B cell (primary cell): Measurements from ENCODE around the gene POLD1. TPM values are rescaled to one million over a fixed set of nuclear protein-coding genes. Genes with fewer than 3 reads are reported as not detected.
"Not testable (repeated sequence)": the region's sequence is repeated elsewhere in the genome, so short reads cannot be mapped to it uniquely, and the experiment has no call there.

ENCODE experiments used
- ATAC-seq: fragments of 200-7000 bp; cut with Tn5 transposase; one replicate; pipeline ENCODE4 v1.10.0; 2021; ENCODE audit warnings: low read depth, mild to moderate bottlenecking, moderate number of reproducible peaks, moderate library complexity
- CTCF ChIA-PET: fragments of 350-600 bp; sonication (Branson Sonifier 250); formaldehyde crosslinking; loops from one replicate; lab custom pipeline; 2021; ENCODE audit warnings: antibody characterized with exemption, inconsistent platforms; lab: Charles Lee
- POLR2A ChIA-PET: fragments of 350-600 bp; sonication (Branson Sonifier 250); formaldehyde crosslinking; loops from one replicate; lab custom pipeline; 2021; ENCODE audit warnings: antibody characterized with exemption; lab: Charles Lee
- DNase-seq: peaks from one replicate; pipeline ENCODE4 v3.0.0; 2013
- H2AFZ ChIP-seq: 2 replicates; pipeline ENCODE4 v1.6.1; 2012; ENCODE audit warnings: mild to moderate bottlenecking, low read depth, low read length; ENCODE audit not compliant: insufficient read depth, poor library complexity, severe bottlenecking
- H3K27ac ChIP-seq, 2 donors: 1 replicate in 1 of 2; 2 replicates in 1 of 2; pipeline ENCODE4 v1.5.1; 2012 to 2013; ENCODE audit warnings: low read length in 2 of 2, mild to moderate bottlenecking in 2 of 2, moderate library complexity in 1 of 2
- H3K27me3 ChIP-seq, 4 experiments: fragments of 200-600 bp in 1 of 4; sonication (generic) in 1 of 4; replicated peaks in 1 of 4; 1 replicate in 2 of 4; 2 replicates in 2 of 4; pipeline versions ENCODE4 v1.6.1 to v1.7.0; 2013 to 2016; ENCODE audit warnings: low read length in 3 of 4, mild to moderate bottlenecking in 2 of 4, mixed read lengths in 1 of 4, moderate library complexity in 1 of 4; ENCODE audit not compliant: insufficient read depth in 4 of 4, control insufficient read depth in 3 of 4; ENCODE audit errors: control extremely low read depth in 1 of 4
- H3K36me3 ChIP-seq, 2 experiments: replicated peaks in 1 of 2; 1 replicate in 1 of 2; 2 replicates in 1 of 2; pipeline versions ENCODE4 v1.6.1 to v1.7.1; 2013; ENCODE audit warnings: low read length in 1 of 2; ENCODE audit not compliant: insufficient read depth in 2 of 2, control insufficient read depth in 1 of 2; ENCODE audit errors: control extremely low read depth in 1 of 2, extremely low read depth in 1 of 2
- H3K4me1 ChIP-seq, 2 donors: fragments of 200-600 bp in 1 of 2; sonication (generic) in 1 of 2; 1 replicate in 1 of 2; 2 replicates in 1 of 2; pipeline versions ENCODE4 v1.5.1 to v1.6.1; 2013 to 2017; ENCODE audit warnings: low read length in 2 of 2; ENCODE audit not compliant: control insufficient read depth in 2 of 2, insufficient read depth in 2 of 2
- H3K4me2 ChIP-seq: replicated peaks from 2 replicates; pipeline ENCODE3; 2012; ENCODE audit warnings: mild to moderate bottlenecking, low read depth, low read length; ENCODE audit not compliant: poor library complexity, severe bottlenecking
- H3K4me3 ChIP-seq, 5 experiments: fragments of 200-600 bp in 1 of 5; sonication (generic) in 1 of 5; 1 replicate in 3 of 5; 2 replicates in 2 of 5; pipeline versions ENCODE4 v1.5.1 to v1.7.0; 2011 to 2016; ENCODE audit warnings: low read length in 4 of 5, mild to moderate bottlenecking in 4 of 5, low read depth in 2 of 5, control low read depth in 1 of 5, moderate library complexity in 1 of 5; ENCODE audit not compliant: insufficient read depth in 1 of 5; ENCODE audit errors: control extremely low read depth in 1 of 5, extremely low read depth in 1 of 5
- H3K79me2 ChIP-seq: fragments of 200-600 bp; sonication (generic); one replicate; pipeline ENCODE4 v1.6.0; 2016; ENCODE audit warnings: low read length; ENCODE audit not compliant: control insufficient read depth, insufficient read depth
- H3K9ac ChIP-seq: fragments of 200-600 bp; sonication (generic); 2 replicates; pipeline ENCODE4 v1.6.1; 2017; ENCODE audit warnings: mild to moderate bottlenecking, low read length, moderate library complexity
- H3K9me3 ChIP-seq, 3 donors: one replicate each; pipeline versions ENCODE4 v1.6.1 to v1.7.1; 2013; ENCODE audit warnings: low read length in 2 of 3; ENCODE audit not compliant: control insufficient read depth in 2 of 3, insufficient read depth in 1 of 3; ENCODE audit errors: control extremely low read depth in 1 of 3
- H4K20me1 ChIP-seq: 2 replicates; pipeline ENCODE4 v1.6.0; 2012; ENCODE audit warnings: mild to moderate bottlenecking, low read length; ENCODE audit not compliant: insufficient read depth, control insufficient read depth, poor library complexity, severe bottlenecking
- H3K27ac Mint-ChIP-seq: one replicate; pipeline ENCODE4 v1.8.0; 2021; ENCODE audit warnings: mixed read lengths
- H3K27me3 Mint-ChIP-seq: one replicate; pipeline ENCODE4 v1.8.0; 2021; ENCODE audit warnings: mixed read lengths
- H3K4me1 Mint-ChIP-seq: one replicate; pipeline ENCODE4 v1.8.0; 2021; ENCODE audit warnings: mixed read lengths
- H3K4me3 Mint-ChIP-seq: one replicate; pipeline ENCODE4 v1.8.0; 2021; ENCODE audit warnings: mixed read lengths
- H3K9me3 Mint-ChIP-seq: one replicate; pipeline ENCODE4 v1.8.0; 2022; ENCODE audit warnings: mixed read lengths; ENCODE audit not compliant: insufficient read depth
- CTCF ChIP-seq: fragments of 200-600 bp; IDR thresholded peaks from one replicate; pipeline ENCODE4 v1.8.0; 2022; ENCODE audit warnings: antibody characterized with exemption, mild to moderate bottlenecking
- EZH2 ChIP-seq: IDR thresholded peaks from 2 replicates; pipeline ENCODE4 v1.6.1; 2012; ENCODE audit warnings: borderline replicate concordance, low read depth, mild to moderate bottlenecking, moderate library complexity, low read length; ENCODE audit not compliant: insufficient read depth, poor library complexity, severe bottlenecking
- WGBS: methylation state at CpG from one replicate; pipeline ENCODE4 v1.1.5; 2013; ENCODE audit warnings: missing lambda C conversion rate; ENCODE audit not compliant: insufficient coverage; 5-methylcytosine and 5-hydroxymethylcytosine counted together
- intact Hi-C: fragments of 100-400 bp; cut with micrococcal nuclease; formaldehyde crosslinking; loops from one replicate; pipeline ENCODE4 v1.10.0; 2022
- polyA plus RNA-seq: library from polyadenylated mRNA; depleted of rRNA; stranded (reverse); fragments of >200 nt; gene quantifications from 2 replicates; pipeline ENCODE4 v1.2.3, GENCODE V29; 2012
- total RNA-seq, 2 donors: library from RNA; stranded (reverse); fragments of 120-200 nt in 1 of 2; gene quantifications; 1 replicate in 1 of 2; 2 replicates in 1 of 2; pipeline versions ENCODE4 v1.2.3 to v1.2.4, GENCODE V29; 2013 to 2022

The POLD1 gene
- total and polyA plus RNA-seq, 2 donors (not counting 1 experiment from before 2014, with no cell fraction given) = 43.6 to 65.2 TPM

GRCh38 chr19:50353487-50353880 is 30.7 kb upstream of the POLD1 start:
- 98% methylated on average over 7 of the region's 7 CpGs for WGBS
- peaks cover 39% of the 10 kb centered on the region for H3K4me1 Mint-ChIP-seq
- H3K27ac ChIP-seq, H3K27me3 Mint-ChIP-seq, ATAC-seq, POLR2A ChIA-PET, H3K27ac Mint-ChIP-seq, H3K4me2 ChIP-seq, H2AFZ ChIP-seq, H3K9me3 Mint-ChIP-seq, intact Hi-C loops, H3K4me3 ChIP-seq, H3K9me3 ChIP-seq, DNase-seq, H3K27me3 ChIP-seq, H4K20me1 ChIP-seq, H3K9ac ChIP-seq, H3K36me3 ChIP-seq, H3K4me3 Mint-ChIP-seq: not testable (repeated sequence)
- H3K4me1 ChIP-seq = peaks cover 29 to 47% of the 10 kb centered on the region in 2 donors
- peaks cover 30% of the 10 kb centered on the region for H3K79me2 ChIP-seq
- CTCF ChIA-PET = interaction anchor here (0.7 to 4.5 kb wide), 5 partner anchors 11 to 568 kb away, joined by 3 to 20 read pairs (median 4); partner anchors contain the start of gene KCNC3

GRCh38 chr19:50356691-50357177 is 27.4 kb upstream of the POLD1 start:
- peak overlapping the region; percentile 98 for H3K27ac Mint-ChIP-seq
- peak overlapping the region; percentile 94 for H3K4me3 Mint-ChIP-seq
- no peak for TF ChIP-seq CTCF
- TF ChIP-seq EZH2 = no peak
- Histone ChIP-seq H3K4me2 (peak overlapping the region; percentile 99), H3K27ac (peak overlapping the region; percentile 95 to 99), H3K36me3 (no peaks in the 10 kb centered on the region), H3K9ac (peak overlapping the region; percentile 99), H3K4me1 (peaks cover 13 to 33% of the 10 kb centered on the region in 2 donors), H3K27me3 (no peaks in the 10 kb centered on the region), H3K79me2 (peaks cover 19% of the 10 kb centered on the region), H2AFZ (peak overlapping the region; percentile 87), H3K4me3 (peak overlapping the region in 4 of 5 experiments; percentile 64 to 99 (median 79)), H4K20me1 (no peaks in the 10 kb centered on the region), H3K9me3 (peaks cover 0 to 6% (median 0%) of the 10 kb centered on the region in 3 donors)
- H3K9me3 Mint-ChIP-seq = no peaks in the 10 kb centered on the region
- no peak for ATAC-seq
- 0% methylated on average over 4 of the region's 13 CpGs for WGBS
- intact Hi-C loops = loop anchor here (1.0 to 5.0 kb wide), 12 partner anchors 9 to 541 kb away; partner anchors contain the start of genes JOSD2, MYBPC2, NR1H2 and POLD1
- no peak for DNase-seq
- ChIA-PET POLR2A (interaction anchor here (1.0 to 2.8 kb wide), 11 partner anchors 9 to 104 kb away, joined by 3 to 33 read pairs (median 8); partner anchors contain the start of genes KCNC3, NR1H2 and SPIB), CTCF (interaction anchor here (0.7 to 6.6 kb wide), 30 partner anchors 10 to 566 kb away, joined by 3 to 76 read pairs (median 6); partner anchors contain the start of genes JOSD2, KCNC3, NAPSA and SPIB)
- H3K27me3 Mint-ChIP-seq = no peaks in the 10 kb centered on the region
- peaks cover 37% of the 10 kb centered on the region for H3K4me1 Mint-ChIP-seq
